IMR-90 (cell line): ENCODE data around the gene CAPN3. TPM values are rescaled to one million over a fixed set of nuclear protein-coding genes. Genes with fewer than 3 reads are reported as not detected.

Experiments used
- ATAC-seq: fragments of 200-7000 bp; cut with Tn5 transposase; 2 replicates; pipeline ENCODE4 v1.9.1; 2020; ENCODE audit warnings: low read depth, mild to moderate bottlenecking, moderate library complexity
- BruUV-seq: library from RNA; stranded (reverse); fragments of 400-500 nt; replicated peaks from 2 replicates; lab custom pipeline; 2021; lab: Mats Ljungman, UMichigan
- CTCF ChIA-PET: fragments of 300-600 bp; formaldehyde crosslinking; extraction: SDS; loops from one replicate; lab custom pipeline; 2021; ENCODE audit warnings: antibody characterized with exemption; lab: Yijun Ruan, JAX
- POLR2A ChIA-PET: fragments of 300-600 bp; sonication (Branson Sonifier 250); formaldehyde crosslinking; loops from one replicate; lab custom pipeline; 2022; ENCODE audit warnings: antibody characterized with exemption; ENCODE audit not compliant: unreplicated experiment; lab: Charles Lee
- DNase-seq: peaks from one replicate; pipeline ENCODE4 v3.0.0; 2013
- H2AFZ ChIP-seq: replicated peaks from 2 replicates; pipeline ENCODE3; 2013; ENCODE audit warnings: low read length, mild to moderate bottlenecking; ENCODE audit not compliant: poor library complexity
- H2AK5ac ChIP-seq: 2 replicates; pipeline ENCODE4 v1.6.1; 2013; ENCODE audit warnings: low read depth, low read length, inconsistent platforms
- H2AK9ac ChIP-seq: replicated peaks from 2 replicates; pipeline ENCODE3; 2013; ENCODE audit warnings: mild to moderate bottlenecking, low read depth, low read length, moderate library complexity; ENCODE audit not compliant: poor library complexity
- H2BK120ac ChIP-seq: 2 replicates; pipeline ENCODE4 v1.6.1; 2013; ENCODE audit warnings: low read depth, low read length, inconsistent platforms
- H2BK15ac ChIP-seq: 3 replicates; pipeline ENCODE4 v1.6.1; 2013; ENCODE audit warnings: low read depth, low read length, inconsistent platforms
- H2BK20ac ChIP-seq: 2 replicates; pipeline ENCODE4 v1.6.1; 2013; ENCODE audit warnings: low read depth, mild to moderate bottlenecking, inconsistent platforms, low read length, moderate library complexity
- H2BK5ac ChIP-seq: 2 replicates; pipeline ENCODE4 v1.6.1; 2013; ENCODE audit warnings: mild to moderate bottlenecking, low read depth, low read length, inconsistent platforms; ENCODE audit not compliant: poor library complexity, severe bottlenecking
- H3K14ac ChIP-seq: replicated peaks from 2 replicates; pipeline ENCODE4 v1.6.1; 2013; ENCODE audit warnings: low read depth, low read length, inconsistent platforms
- H3K18ac ChIP-seq: 2 replicates; pipeline ENCODE4 v1.6.1; 2013; ENCODE audit warnings: low read depth, low read length, control low read depth
- H3K23ac ChIP-seq: 2 replicates; pipeline ENCODE4 v1.6.1; 2013; ENCODE audit warnings: low read depth, low read length, inconsistent platforms
- H3K27ac ChIP-seq: 2 replicates; pipeline ENCODE4 v1.5.1; 2013; ENCODE audit warnings: mild to moderate bottlenecking, control low read depth, low read length; ENCODE audit not compliant: insufficient read depth
- H3K27me3 ChIP-seq: 2 replicates; pipeline ENCODE4 v1.6.1; 2013; ENCODE audit warnings: low read length; ENCODE audit not compliant: control insufficient read depth, insufficient read depth
- H3K36me3 ChIP-seq: 2 replicates; pipeline ENCODE4 v1.6.1; 2013; ENCODE audit warnings: low read length, mixed read lengths; ENCODE audit not compliant: control insufficient read depth, insufficient read depth
- H3K4ac ChIP-seq: 2 replicates; pipeline ENCODE4 v1.6.1; 2013; ENCODE audit warnings: low read depth, low read length, inconsistent platforms
- H3K4me1 ChIP-seq: 2 replicates; pipeline ENCODE4 v1.6.1; 2013; ENCODE audit warnings: low read length, mixed read lengths; ENCODE audit not compliant: control insufficient read depth, insufficient read depth
- H3K4me2 ChIP-seq: 2 replicates; pipeline ENCODE4 v1.6.1; 2013; ENCODE audit warnings: low read depth, mild to moderate bottlenecking, control low read depth, low read length, moderate library complexity
- H3K4me3 ChIP-seq: 2 replicates; pipeline ENCODE4 v1.5.1; 2013; ENCODE audit warnings: low read depth, mild to moderate bottlenecking, control low read depth, low read length, moderate library complexity; ENCODE audit not compliant: insufficient read depth
- H3K56ac ChIP-seq: 2 replicates; pipeline ENCODE4 v1.6.1; 2013; ENCODE audit warnings: low read length, inconsistent platforms; ENCODE audit not compliant: insufficient read depth; ENCODE audit errors: extremely low read depth
- H3K79me1 ChIP-seq, 2 experiments: 2 replicates each; pipeline ENCODE4 v1.6.1; 2013; ENCODE audit warnings: low read length in 2 of 2, inconsistent platforms in 1 of 2, low read depth in 1 of 2
- H3K9ac ChIP-seq: 2 replicates; pipeline ENCODE4 v1.6.1; 2013; ENCODE audit warnings: low read depth, low read length, control low read depth
- H3K9me1 ChIP-seq: 2 replicates; pipeline ENCODE4 v1.6.1; 2013; ENCODE audit warnings: low read length, inconsistent platforms; ENCODE audit not compliant: insufficient read depth
- H3K9me3 ChIP-seq: 2 replicates; pipeline ENCODE4 v1.6.1; 2013; ENCODE audit warnings: low read length; ENCODE audit not compliant: control insufficient read depth, insufficient read depth
- H4K20me1 ChIP-seq: 2 replicates; pipeline ENCODE4 v1.6.1; 2013; ENCODE audit warnings: low read length, inconsistent platforms; ENCODE audit not compliant: insufficient read depth
- H4K5ac ChIP-seq: 2 replicates; pipeline ENCODE4 v1.6.1; 2013; ENCODE audit warnings: mild to moderate bottlenecking, low read depth, low read length, control low read depth
- H4K8ac ChIP-seq, 2 experiments: 2 replicates each; pipeline ENCODE4 v1.6.1; 2013; ENCODE audit warnings: low read depth in 2 of 2, low read length in 2 of 2, control low read depth in 1 of 2, inconsistent platforms in 1 of 2
- H4K91ac ChIP-seq: 2 replicates; pipeline ENCODE4 v1.6.1; 2013; ENCODE audit warnings: low read depth, low read length, inconsistent platforms; ENCODE audit not compliant: insufficient read depth
- BHLHE40 ChIP-seq: fragments of 150-350 bp; IDR thresholded peaks from 2 replicates; pipeline ENCODE4 v1.6.1; 2016; ENCODE audit warnings: mild to moderate bottlenecking, low read depth, low read length
- CEBPB ChIP-seq: IDR thresholded peaks from 2 replicates; pipeline ENCODE4 v1.6.1; 2012; ENCODE audit warnings: low read depth, low read length, improper control_type of control experiment
- FOS ChIP-seq: fragments of 150-350 bp; IDR thresholded peaks from 2 replicates; pipeline ENCODE4 v1.6.1; 2016; ENCODE audit warnings: low read depth, low read length
- MAFK ChIP-seq: IDR thresholded peaks from 2 replicates; pipeline ENCODE4 v1.6.1; 2012; ENCODE audit warnings: low read depth, low read length, improper control_type of control experiment
- MAZ ChIP-seq: IDR thresholded peaks from 2 replicates; pipeline ENCODE4 v1.6.1; 2012; ENCODE audit warnings: low read depth, mild to moderate bottlenecking, low read length, improper control_type of control experiment, moderate library complexity, borderline replicate concordance
- MXI1 ChIP-seq: IDR thresholded peaks from 2 replicates; pipeline ENCODE4 v1.6.1; 2012; ENCODE audit warnings: low read depth, mild to moderate bottlenecking, low read length, moderate library complexity, borderline replicate concordance
- NFE2L2 ChIP-seq: fragments of 150-350 bp; IDR thresholded peaks from 2 replicates; pipeline ENCODE4 v1.6.1; 2016; ENCODE audit warnings: low read depth, mild to moderate bottlenecking, low read length
- POLR2A ChIP-seq: IDR thresholded peaks from 2 replicates; pipeline ENCODE4 v1.6.1; 2012; ENCODE audit warnings: mild to moderate bottlenecking, low read depth, low read length
- RCOR1 ChIP-seq: IDR thresholded peaks from 2 replicates; pipeline ENCODE4 v1.6.1; 2012; ENCODE audit warnings: mild to moderate bottlenecking, low read length, improper control_type of control experiment; ENCODE audit not compliant: insufficient replicate concordance
- RFX5 ChIP-seq: IDR thresholded peaks from 2 replicates; pipeline ENCODE4 v1.8.0; 2012; ENCODE audit warnings: low read depth, mild to moderate bottlenecking, low read length, moderate library complexity
- SMC3 ChIP-seq: fragments of 150-350 bp; IDR thresholded peaks from 2 replicates; pipeline ENCODE4 v1.6.1; 2016; ENCODE audit warnings: low read depth, mild to moderate bottlenecking, antibody characterized with exemption, low read length, moderate library complexity
- WGBS, 2 experiments: methylation state at CpG; one replicate each; pipeline versions ENCODE4 v1.1.5 to v1.1.7; 2013; ENCODE audit warnings: missing lambda C conversion rate in 2 of 2; ENCODE audit not compliant: insufficient read length in 1 of 2; ENCODE audit errors: extremely low coverage in 2 of 2; 5-methylcytosine and 5-hydroxymethylcytosine counted together
- dilution Hi-C: fragments of 300-500 bp; cut with HindIII; formaldehyde crosslinking; loops from one replicate; pipeline ENCODE4 v1.14.3; 2018; ENCODE audit warnings: low sequenced_read_pairs; ENCODE audit not compliant: unreplicated experiment
- in situ Hi-C: fragments of 300-500 bp; cut with MboI; formaldehyde crosslinking; loops from 3 replicates; pipeline ENCODE4 v1.14.3; 2019; ENCODE audit warnings: low sequenced_read_pairs, inconsistent platforms, mixed read lengths
- intact Hi-C: fragments of 100-400 bp; cut with micrococcal nuclease; formaldehyde crosslinking; loops from 2 replicates; pipeline ENCODE4 v1.10.0; 2022
- polyA plus RNA-seq, 3 experiments: library from polyadenylated mRNA; depleted of rRNA; stranded (reverse); fragments of >200 nt; gene quantifications; 2 replicates each; pipeline ENCODE4 v1.2.3, GENCODE V29; 2012; ENCODE audit warnings: low replicate concordance in 1 of 3
- total RNA-seq: library from RNA; depleted of rRNA; stranded (reverse); fragments of >200 nt; gene quantifications from 2 replicates; pipeline ENCODE4 v1.2.3, GENCODE V29; 2012
- TF ChIP-seq, protein P1 (sequence below): fragments of 150-350 bp; IDR thresholded peaks from 2 replicates; pipeline ENCODE4 v1.6.1; 2017; ENCODE audit warnings: mild to moderate bottlenecking, antibody characterized with exemption, low read length, low read depth
- TF ChIP-seq, protein P2 (sequence below): fragments of 150-350 bp; IDR thresholded peaks from 2 replicates; pipeline ENCODE4 v1.6.1; 2016; ENCODE audit warnings: low read depth, mild to moderate bottlenecking, low read length, moderate library complexity, borderline replicate concordance

The CAPN3 gene
- total and polyA plus RNA-seq, 2 of the 4 experiments (the other 2 are of a cell fraction) = 1.1 to 1.4 TPM

DNA sequence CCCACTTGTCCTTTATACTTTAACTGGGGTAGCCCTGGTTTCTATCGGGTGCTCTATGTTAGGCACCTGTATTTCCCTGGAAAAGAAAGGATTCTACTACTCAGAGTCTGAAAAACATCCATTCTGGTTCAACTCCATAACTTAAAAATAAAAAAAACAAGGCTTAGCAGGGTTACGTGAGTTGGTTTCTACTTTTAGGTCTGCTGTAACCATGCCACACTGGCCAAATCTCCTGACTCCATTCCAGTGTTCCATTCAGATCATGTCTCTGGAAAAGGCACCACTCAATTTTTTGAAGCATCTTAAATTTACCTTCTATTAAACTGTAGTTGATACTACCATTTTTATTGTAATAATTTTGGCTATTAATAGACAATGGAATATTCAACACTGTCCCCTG lies 62.1 kb downstream of the CAPN3 start:
- BruUV-seq = no TSS peak
- TF ChIP-seq MAFK (no peak), NFE2L2 (no peak), BHLHE40 (no peak), RCOR1 (no peak), MAZ (no peak), RFX5 (no peak), SMC3 (no peak), FOS (no peak), MXI1 (no peak), POLR2A (no peak), CEBPB (no peak)
- TF ChIP-seq, protein P1, sequence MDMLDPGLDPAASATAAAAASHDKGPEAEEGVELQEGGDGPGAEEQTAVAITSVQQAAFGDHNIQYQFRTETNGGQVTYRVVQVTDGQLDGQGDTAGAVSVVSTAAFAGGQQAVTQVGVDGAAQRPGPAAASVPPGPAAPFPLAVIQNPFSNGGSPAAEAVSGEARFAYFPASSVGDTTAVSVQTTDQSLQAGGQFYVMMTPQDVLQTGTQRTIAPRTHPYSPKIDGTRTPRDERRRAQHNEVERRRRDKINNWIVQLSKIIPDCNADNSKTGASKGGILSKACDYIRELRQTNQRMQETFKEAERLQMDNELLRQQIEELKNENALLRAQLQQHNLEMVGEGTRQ = no peak
- TF ChIP-seq, protein P2, sequence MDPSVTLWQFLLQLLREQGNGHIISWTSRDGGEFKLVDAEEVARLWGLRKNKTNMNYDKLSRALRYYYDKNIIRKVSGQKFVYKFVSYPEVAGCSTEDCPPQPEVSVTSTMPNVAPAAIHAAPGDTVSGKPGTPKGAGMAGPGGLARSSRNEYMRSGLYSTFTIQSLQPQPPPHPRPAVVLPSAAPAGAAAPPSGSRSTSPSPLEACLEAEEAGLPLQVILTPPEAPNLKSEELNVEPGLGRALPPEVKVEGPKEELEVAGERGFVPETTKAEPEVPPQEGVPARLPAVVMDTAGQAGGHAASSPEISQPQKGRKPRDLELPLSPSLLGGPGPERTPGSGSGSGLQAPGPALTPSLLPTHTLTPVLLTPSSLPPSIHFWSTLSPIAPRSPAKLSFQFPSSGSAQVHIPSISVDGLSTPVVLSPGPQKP = no peak
- ChIA-PET POLR2A (no interaction called here), CTCF (no interaction called here)
- intact Hi-C loops = no loop called here
- H2AK9ac ChIP-seq = no peak overlapping the region
- peaks cover 40% of the 10 kb centered on the region for H3K36me3 ChIP-seq
- H2BK5ac ChIP-seq = no peak overlapping the region
- H3K23ac ChIP-seq = no peak overlapping the region
- no peaks in the 10 kb centered on the region for H4K20me1 ChIP-seq
- in situ Hi-C loops = no loop called here
- H3K14ac ChIP-seq = no peak overlapping the region
- DNase-seq = no peak
- no peaks in the 10 kb centered on the region for H3K4me1 ChIP-seq
- no peak overlapping the region for H2AFZ ChIP-seq
- no peak overlapping the region for H3K56ac ChIP-seq
- no peak overlapping the region for H3K18ac ChIP-seq
- H4K91ac ChIP-seq = no peak overlapping the region
- H3K9me1 ChIP-seq = no peaks in the 10 kb centered on the region
- no peak overlapping the region for H3K27ac ChIP-seq
- H2BK120ac ChIP-seq = no peak overlapping the region
- no CpG with 5 or more reads among the region's 2 CpGs for WGBS, 2 experiments
- dilution Hi-C loops = no loop called here
- ATAC-seq = no peak
- H3K9ac ChIP-seq = no peak overlapping the region
- H3K4ac ChIP-seq = no peak overlapping the region
- H3K27me3 ChIP-seq = no peaks in the 10 kb centered on the region
- no peak overlapping the region for H2AK5ac ChIP-seq
- 0 out of 4 replicates have a peak, but pooled peaks cover 0 to 5% of the 10 kb centered on the region in 2 experiments for H3K79me1 ChIP-seq
- no peak overlapping the region for H2BK20ac ChIP-seq
- no peaks in the 10 kb centered on the region for H3K9me3 ChIP-seq
- H4K8ac ChIP-seq = no peak overlapping the region
- no peak overlapping the region for H3K4me3 ChIP-seq
- H4K5ac ChIP-seq = no peak overlapping the region
- H3K4me2 ChIP-seq = no peak overlapping the region
- H2BK15ac ChIP-seq = no peak overlapping the region
